ENCODE results near the gene NUP133.

GRCh38 chr1:229407206-229408026 lies 100.7 kb downstream of the NUP133 start:
- TF ChIP-seq CTCF (IDR thresholded peaks at IDR 0.05 in 4 of 5, conservative IDR thresholded peaks at IDR 0.05 in 1 of 5) (no peak), POLR2A (IDR thresholded peaks at IDR 0.05) (no peak)

Data from gastrocnemius medialis (tissue), 4 donors.